C4-2B (cell line): ENCODE data around the gene DDA1.

Experiments
- H3K27ac ChIP-seq: fragments of 450-650 bp; 2 replicates; pipeline ENCODE4 v1.5.1; 2017
- CTCF ChIP-seq: fragments of 450-650 bp; conservative IDR thresholded peaks from 2 replicates; pipeline ENCODE4 v1.5.1; 2017; ENCODE audit warnings: mild to moderate bottlenecking
- ZFX ChIP-seq: fragments of 450-650 bp; IDR thresholded peaks from 2 replicates; pipeline ENCODE4 v1.6.1; 2017

The DDA1 gene

GRCh38 chr19:17328517-17329365 lies 19.4 kb downstream of the DDA1 start:
- H3K27ac ChIP-seq, result peak overlapping the region; percentile 81
- no peak for TF ChIP-seq CTCF
- no peak for TF ChIP-seq ZFX

GRCh38 chr19:17329366-17330261 lies 20.3 kb downstream of the DDA1 start:
- peak overlapping the region; percentile 81; the same call in 1 of the 2 replicates for H3K27ac ChIP-seq
- TF ChIP-seq CTCF (no peak), ZFX (no peak)

DNA sequence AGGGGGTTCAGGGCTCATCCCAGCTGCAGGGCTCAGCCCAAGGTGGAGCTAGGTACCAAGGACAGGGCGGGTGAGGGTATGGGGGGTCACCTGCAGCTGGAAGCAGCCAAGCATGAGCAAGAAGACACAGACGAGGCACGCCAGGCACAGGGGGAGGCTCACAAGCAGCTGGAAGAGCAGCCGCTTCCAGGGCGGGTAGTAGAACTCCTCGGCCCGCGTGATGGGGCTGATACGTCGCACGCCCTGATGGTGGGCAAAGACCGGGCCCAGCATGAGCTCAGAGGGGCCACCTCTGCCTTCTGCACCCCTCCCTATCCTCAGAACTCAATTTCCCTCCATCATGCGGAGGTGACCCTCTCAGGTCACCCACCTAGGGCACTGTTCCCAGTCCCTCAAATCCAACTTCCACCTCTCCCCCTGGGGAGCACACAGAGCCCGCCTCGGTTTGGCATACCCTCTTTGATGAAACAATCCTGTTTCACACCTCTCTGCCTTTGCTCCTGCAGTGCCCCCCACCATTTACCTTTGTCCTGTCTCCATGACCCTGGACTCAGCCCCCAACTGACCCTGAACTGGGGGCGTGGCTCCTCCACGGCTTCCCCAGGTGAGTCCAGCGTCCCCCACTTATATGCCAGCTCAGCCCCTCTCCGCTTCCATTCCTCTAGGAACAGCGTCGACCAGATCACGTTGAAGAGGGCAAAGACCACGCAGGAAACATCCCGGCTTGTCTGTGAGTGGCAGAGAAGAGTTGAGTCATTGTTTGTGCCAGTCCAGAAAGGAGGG lies 21.1 kb downstream of the DDA1 start:
- H3K27ac ChIP-seq, result no peak overlapping the region
- no peak for TF ChIP-seq CTCF
- no peak for TF ChIP-seq ZFX

- H3K27ac ChIP-seq, result no peak overlapping the region
- TF ChIP-seq CTCF, result no peak
- TF ChIP-seq ZFX, result no peak
These were observed 21.7 kb downstream of the DDA1 start for GRCh38 chr19:17331045-17331558.

DNA sequence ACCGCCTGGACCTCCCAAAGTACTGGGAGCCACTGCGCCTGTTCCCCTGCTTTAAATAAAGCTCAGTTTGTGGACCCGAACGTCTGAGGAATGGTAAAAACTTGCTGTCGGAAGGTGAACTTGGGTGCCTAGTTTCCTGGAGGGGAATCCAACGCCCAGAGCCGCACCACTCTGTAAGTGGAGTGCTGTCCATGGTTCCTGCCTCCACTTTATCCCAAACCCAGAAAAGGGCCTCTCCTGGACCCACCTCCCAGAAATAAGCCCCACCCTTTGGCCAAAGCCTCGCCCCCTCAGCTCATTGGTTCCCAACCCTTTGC lies 23.0 kb downstream of the DDA1 start:
- TF ChIP-seq CTCF, result no peak
- TF ChIP-seq ZFX, result no peak
- H3K27ac ChIP-seq, result no peak overlapping the region

GRCh38 chr19:17332677-17333581 lies 23.6 kb downstream of the DDA1 start:
- no peak for TF ChIP-seq ZFX
- TF ChIP-seq CTCF, result no peak
- no peak overlapping the region for H3K27ac ChIP-seq
